GM12874 (cell line): ENCODE results near the gene SERPINB11.
"Not testable (repeated sequence)": the region's sequence is repeated elsewhere in the genome, so short reads cannot be mapped to it uniquely, and the experiment has no call there.

ENCODE experiments used
- CTCF ChIP-seq: IDR thresholded peaks from 2 replicates; pipeline ENCODE4 v1.5.1; 2011; ENCODE audit warnings: low read depth, mild to moderate bottlenecking, control low read depth, low read length, moderate library complexity; ENCODE audit not compliant: insufficient read depth

SERPINB11 gene

GRCh38 chr18:63702660-63703059 lies at the start of gene SERPINB11:
TSS of gene SERPINB11 (plus strand) at chr18:63702960. CDS start at chr18:63710194, 7,234 bp downstream.
- no peak for TF ChIP-seq CTCF

DNA sequence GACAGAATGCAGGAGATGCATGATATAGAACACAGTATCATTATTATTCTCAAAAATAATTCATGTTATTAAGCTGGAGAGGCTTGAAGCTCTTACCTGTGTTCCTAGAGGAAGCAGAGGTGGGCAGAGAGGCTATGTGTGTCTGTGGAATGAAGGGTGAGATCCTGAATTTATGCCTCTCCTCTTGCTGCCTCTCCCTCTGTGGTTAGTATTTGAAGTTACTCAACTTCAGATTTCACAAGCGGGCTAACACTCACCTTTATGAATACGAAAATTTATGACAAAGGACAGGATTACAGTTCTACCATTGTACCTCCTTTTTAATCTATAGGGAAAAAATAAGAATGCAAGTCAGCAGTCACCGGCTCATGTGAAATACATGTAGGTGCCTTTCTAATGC lies 41.0 kb upstream of the SERPINB11 start, which contains the start of gene SERPINB3:
Gene SERPINB3 (minus strand): TSS at position 144 of the 400 bp plus-strand sequence. CDS start 677 bp downstream, outside the sequence.
- TF ChIP-seq CTCF = not testable (repeated sequence)

GRCh38 chr18:63664571-63664970 lies 38.2 kb upstream of the SERPINB11 start:
- TF ChIP-seq CTCF = no peak

DNA sequence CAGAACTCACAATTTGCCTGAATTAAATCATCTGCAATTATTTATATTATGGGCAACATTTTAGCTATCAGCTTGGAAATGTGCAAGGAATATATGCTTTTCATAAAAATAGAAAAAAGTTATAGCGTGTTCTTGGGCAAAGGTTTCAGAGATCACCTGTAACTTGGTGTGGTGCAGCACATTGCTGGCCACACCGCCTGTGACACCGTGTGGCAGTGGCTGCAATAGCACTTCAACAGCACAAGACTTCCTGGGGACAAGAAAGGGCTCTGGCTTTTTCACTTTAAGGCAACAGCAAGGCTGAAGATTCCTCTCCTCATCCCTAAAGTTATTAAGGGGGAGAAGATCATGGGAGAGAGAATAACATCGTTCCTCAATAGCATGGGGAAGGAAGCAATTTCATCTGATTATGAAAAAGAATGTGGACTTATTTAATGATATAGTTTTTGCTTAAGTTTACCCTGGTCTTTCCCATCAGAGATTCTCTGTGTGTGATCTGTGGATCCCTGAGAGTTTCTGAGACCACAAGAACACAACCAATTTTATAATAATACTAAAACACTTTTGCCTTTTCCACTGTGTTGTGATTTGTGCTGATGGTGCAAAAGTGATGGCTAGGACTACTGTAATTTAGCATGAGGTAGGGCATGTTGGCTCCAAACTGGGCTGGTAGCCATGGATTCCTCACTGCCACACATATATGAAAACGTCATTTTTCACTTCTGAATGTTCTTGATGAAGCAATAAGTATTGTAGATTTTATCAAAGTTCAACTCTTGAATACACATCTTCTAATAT lies 26.0 kb upstream of the SERPINB11 start:
- peak; percentile 63 for TF ChIP-seq CTCF

GRCh38 chr18:63677500-63678225 lies 25.1 kb upstream of the SERPINB11 start:
- TF ChIP-seq CTCF = no peak

DNA sequence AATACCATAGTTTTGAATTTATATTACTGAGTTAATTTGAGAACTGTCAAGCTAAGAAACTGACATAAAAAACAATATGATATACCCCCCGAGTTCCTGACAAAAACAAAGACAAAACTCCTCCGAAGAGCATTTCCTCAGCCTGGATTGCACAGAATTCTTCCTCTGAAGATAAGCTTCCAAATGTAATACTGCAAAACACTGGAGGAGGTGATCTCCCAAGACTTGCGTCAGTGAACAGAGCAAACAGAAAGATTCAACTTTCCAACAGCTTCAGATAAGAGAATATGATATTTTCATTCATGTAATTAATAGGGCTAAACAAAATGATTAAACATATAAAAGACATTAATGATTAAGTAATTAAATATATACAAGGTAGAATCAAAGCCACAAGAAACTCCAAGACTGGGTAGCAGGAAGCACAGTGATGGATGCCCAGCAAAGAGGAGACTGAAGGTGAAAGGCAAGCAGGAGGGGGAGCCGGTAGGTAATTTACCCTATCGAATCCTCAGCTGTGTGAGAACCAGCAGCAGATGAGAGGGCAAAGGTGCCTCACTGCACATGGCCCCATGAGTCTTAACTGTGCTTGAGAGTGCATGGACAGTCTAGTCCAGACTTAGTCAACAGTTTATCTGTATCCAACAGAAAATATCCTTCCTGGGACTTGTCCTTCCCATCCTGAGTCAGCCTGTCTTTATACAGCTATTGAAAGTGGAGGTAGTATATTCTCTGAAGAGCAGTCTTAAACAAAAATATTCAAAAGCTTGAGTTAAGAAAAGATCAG lies 22.7 kb upstream of the SERPINB11 start:
- TF ChIP-seq CTCF = no peak
